DMS53 treated with DMSO at 0.1 percent for 48 hours (cell line): ENCODE data around the gene CSNK2A3.
"Not testable (repeated sequence)": the region's sequence is repeated elsewhere in the genome, so short reads cannot be mapped to it uniquely, and the experiment has no call there.

ENCODE experiments used
- DNase-seq: peaks from one replicate; lab custom pipeline; 2025; ENCODE audit not compliant: unreplicated experiment; lab: John Stamatoyannopoulos, UW

The CSNK2A3 gene

DNA sequence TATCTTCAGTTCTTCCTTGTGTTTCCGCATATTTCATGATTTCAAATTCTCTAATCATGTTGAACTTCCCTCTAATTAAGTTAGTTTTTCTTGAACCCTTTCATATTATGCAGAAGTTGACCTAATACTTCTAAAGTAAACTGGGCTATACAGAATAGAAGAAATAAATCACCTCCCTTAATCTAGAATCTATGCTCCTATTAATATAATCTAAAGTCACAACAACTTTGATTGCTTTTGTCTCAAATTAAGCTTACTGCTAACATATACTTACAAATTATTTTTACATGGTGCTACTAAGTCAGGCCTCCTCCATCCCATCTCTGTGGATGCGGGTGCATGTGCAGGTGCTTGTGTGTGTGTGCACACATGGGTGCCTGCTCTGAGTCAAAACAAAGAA is 27.3 kb upstream of the CSNK2A3 start:
- no peak for DNase-seq

- DNase-seq: no peak
Observed at GRCh38 chr11:11379661-11380060, 26.6 kb upstream of the CSNK2A3 start.

- no peak for DNase-seq
Observed at GRCh38 chr11:11378184-11378940, 25.3 kb upstream of the CSNK2A3 start.

GRCh38 chr11:11374358-11375148 is 21.5 kb upstream of the CSNK2A3 start:
- no peak for DNase-seq

GRCh38 chr11:11373934-11374333 is 20.9 kb upstream of the CSNK2A3 start:
- DNase-seq: no peak

DNA sequence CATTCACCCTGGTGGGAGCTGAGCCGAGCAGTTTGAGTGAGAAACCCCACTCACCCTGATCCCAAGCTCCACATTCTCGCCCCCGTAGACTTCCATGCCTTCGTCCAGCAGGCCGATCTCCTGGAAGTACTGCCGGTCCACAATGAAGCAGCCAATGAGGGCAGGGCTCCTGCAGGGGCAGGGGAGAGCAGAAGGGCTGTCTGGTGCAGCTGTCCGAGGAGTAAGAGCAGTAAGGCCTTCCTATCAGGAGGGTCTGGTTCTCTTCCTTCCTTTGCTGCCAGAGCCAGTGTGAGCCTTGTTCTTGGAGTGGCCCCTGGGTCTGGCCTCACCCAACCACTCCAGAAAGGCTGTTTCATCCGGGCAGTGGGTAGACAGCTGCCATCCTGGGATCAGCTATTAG is 19.4 kb upstream of the CSNK2A3 start:
- DNase-seq: no peak

- DNase-seq: no peak
Observed at GRCh38 chr11:11370962-11371303, 17.9 kb upstream of the CSNK2A3 start.

- no peak for DNase-seq
Observed at GRCh38 chr11:11370255-11370961, 17.4 kb upstream of the CSNK2A3 start.

GRCh38 chr11:11366793-11367192 is 13.7 kb upstream of the CSNK2A3 start:
- no peak for DNase-seq

- DNase-seq: no peak
Observed at GRCh38 chr11:11363674-11364073, 10.6 kb upstream of the CSNK2A3 start.

DNA sequence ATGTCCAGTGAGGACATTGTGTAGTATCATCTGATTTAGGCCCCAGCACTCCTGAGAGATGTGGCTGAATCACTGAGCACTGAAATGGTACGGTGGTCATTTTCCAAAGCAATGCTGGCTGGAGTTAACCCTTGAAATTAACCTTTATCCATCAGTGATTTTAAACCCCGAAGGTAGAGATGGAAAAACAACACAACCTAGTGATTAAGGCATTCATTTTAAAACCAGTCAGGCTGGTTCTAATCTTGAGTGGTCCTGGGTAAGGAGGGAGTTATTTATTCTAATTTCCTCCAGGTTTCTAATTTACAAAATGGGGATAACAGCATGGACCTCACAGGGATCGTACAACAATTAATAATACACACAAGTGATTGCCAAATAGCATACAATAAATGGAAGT is 6.6 kb upstream of the CSNK2A3 start:
- DNase-seq: no peak

- no peak for DNase-seq
Observed at GRCh38 chr11:11356842-11357241, 3.8 kb upstream of the CSNK2A3 start.

GRCh38 chr11:11351851-11352250 is 1.2 kb downstream of the CSNK2A3 start:
- not testable (repeated sequence) for DNase-seq

- DNase-seq: no peak
Observed at GRCh38 chr11:11351042-11351586, 1.9 kb downstream of the CSNK2A3 start.

DNA sequence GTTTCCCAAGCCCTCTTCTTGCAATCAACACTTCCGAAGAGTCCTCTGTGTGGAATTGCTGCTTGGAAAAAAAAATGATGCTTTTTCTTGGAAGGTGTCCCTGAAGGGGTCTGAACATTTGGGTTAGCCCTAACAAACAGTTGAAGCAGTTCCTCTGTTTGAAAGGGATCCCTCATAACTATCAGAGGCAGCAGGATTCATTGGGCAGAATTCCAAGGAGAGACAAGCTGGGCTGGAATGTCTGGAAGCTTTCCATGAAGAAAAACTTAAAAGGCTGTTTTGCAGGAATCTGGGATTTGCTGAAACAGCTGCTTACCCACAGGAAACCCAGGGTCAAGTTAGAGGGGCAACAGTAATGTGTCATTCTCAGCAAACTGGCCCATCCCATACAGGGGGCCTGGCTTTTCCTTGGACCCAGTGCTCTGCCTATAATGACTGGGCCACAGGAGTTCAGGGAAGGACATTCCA is 3.1 kb downstream of the CSNK2A3 start:
- DNase-seq: no peak

- no peak for DNase-seq
Observed at GRCh38 chr11:11349106-11349825, 3.8 kb downstream of the CSNK2A3 start.

DNA sequence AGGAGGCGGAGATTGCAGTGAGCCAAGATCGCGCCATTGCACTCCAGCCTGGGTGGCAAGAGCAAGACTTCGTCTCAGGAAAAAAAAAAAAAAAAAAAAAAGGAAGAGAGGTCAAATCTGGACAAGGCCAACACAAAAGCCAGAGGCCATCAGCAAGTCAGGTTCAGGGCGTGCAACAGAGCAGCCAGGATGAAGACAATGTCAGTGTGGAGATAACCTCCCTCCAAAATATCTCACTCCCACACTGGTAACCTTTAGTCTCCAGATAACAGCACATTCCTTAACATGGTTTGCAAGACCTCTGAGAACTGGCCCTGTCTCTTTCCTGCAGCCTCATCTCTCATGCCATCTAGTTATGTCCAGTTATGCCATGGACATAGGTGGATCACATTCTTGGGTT is 4.7 kb downstream of the CSNK2A3 start:
- no peak for DNase-seq

DNA sequence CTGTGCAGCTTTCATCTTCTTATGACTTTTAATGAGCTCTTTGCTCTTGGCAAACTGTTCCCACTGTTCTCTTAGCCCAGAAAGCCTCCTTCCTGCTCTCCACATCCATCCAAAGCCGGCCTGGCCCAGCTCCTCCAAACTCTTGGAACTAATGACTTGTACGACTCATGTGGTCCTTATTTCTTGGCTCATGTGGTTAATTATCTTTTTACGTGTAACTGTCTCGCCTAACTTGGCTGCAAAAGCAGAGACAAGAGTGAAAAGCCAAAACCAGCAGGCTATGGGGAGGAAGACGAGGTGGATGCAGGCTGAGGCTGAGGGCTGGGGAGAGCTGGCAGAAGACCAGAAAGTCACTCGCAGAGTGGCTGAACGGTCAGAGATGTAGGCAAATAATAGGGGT is 5.5 kb downstream of the CSNK2A3 start:
- DNase-seq: no peak

- DNase-seq: no peak
Observed at GRCh38 chr11:11346303-11346702, 6.7 kb downstream of the CSNK2A3 start.

GRCh38 chr11:11345099-11345498 is 8.0 kb downstream of the CSNK2A3 start:
- DNase-seq: no peak

DNA sequence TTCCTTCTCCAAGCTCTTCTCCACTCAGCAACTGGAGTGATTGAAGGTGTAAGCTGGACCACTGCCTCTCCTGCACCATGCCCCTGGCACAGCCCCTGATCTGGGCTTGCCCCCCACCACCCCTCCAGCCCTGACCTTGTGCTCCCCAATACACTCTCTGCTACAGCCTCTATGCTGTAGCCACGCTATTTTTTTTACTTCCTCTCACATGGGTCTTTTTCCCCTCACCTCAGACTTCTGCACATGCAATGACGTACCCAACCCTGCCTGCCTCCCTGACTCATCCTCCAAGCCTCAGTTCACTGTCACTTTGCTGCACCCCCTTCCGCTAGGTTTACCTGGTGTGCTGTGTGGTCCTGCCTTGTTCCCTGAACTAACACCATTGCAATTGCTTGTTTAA is 9.0 kb downstream of the CSNK2A3 start:
- DNase-seq: no peak
